GM12878 (cell line): Measurements from ENCODE around the gene SUSD6. TPM values are rescaled to one million over a fixed set of nuclear protein-coding genes. Genes with fewer than 3 reads are reported as not detected.

Source experiments
- EED ChIP-seq: sonication (generic); IDR thresholded peaks from 2 replicates; pipeline ENCODE4 v1.6.1; 2016; ENCODE audit warnings: antibody characterized with exemption, low read depth
- IKZF1 ChIP-seq: fragments of 450-650 bp; conservative IDR thresholded peaks from 2 replicates; pipeline ENCODE4 v1.6.1; 2017; ENCODE audit warnings: antibody characterized with exemption, mild to moderate bottlenecking
- NR2C1 ChIP-seq: fragments of 450-650 bp; IDR thresholded peaks from 2 replicates; pipeline ENCODE4 v1.6.1; 2017; ENCODE audit warnings: antibody characterized with exemption, mild to moderate bottlenecking, moderate library complexity
- POLR2AphosphoS5 ChIP-seq: IDR thresholded peaks from 2 replicates; pipeline ENCODE4 v1.6.1; 2011; ENCODE audit warnings: mild to moderate bottlenecking, low read length, inconsistent platforms
- polyA plus RNA-seq, 11 experiments: library from polyadenylated mRNA; depleted of rRNA in 4 of 11; unstranded in 6 of 11; stranded (reverse) in 5 of 11; fragments of >200 nt; fragmentation: Nextera tagmentation in 4 of 11; fragmentation: Illumina TruSeq in 1 of 11; extraction: Ambion mirVana in 4 of 11; extraction: Trizol in 1 of 11; gene quantifications; 1 replicate in 1 of 11; 2 replicates in 10 of 11; pipeline versions ENCODE4 v1.2.1 to v1.2.3, GENCODE V29; 2011 to 2016; ENCODE audit warnings: inconsistent platforms in 2 of 11, missing spikeins in 2 of 11, low read depth in 1 of 11
- total RNA-seq, 4 experiments: library from RNA; depleted of rRNA in 3 of 4; stranded (reverse); fragments of >200 nt in 3 of 4; fragmentation: Illumina TruSeq in 1 of 4; extraction: Trizol in 1 of 4; gene quantifications; 2 replicates each; pipeline versions ENCODE4 v1.2.1 to v1.2.3, GENCODE V29; 2013 to 2021
- TF ChIP-seq, protein P1 (sequence below): fragments of 450-650 bp; IDR thresholded peaks from 2 replicates; pipeline ENCODE4 v1.6.1; 2014; ENCODE audit warnings: mild to moderate bottlenecking
- TF ChIP-seq, protein P2 (sequence below): IDR thresholded peaks from 2 replicates; pipeline ENCODE4 v1.6.1; 2012; ENCODE audit warnings: low read depth, low read length, improper control_type of control experiment
- TF ChIP-seq, protein P3 (sequence below): fragments of 450-650 bp; IDR thresholded peaks from 2 replicates; pipeline ENCODE4 v1.6.1; 2018; ENCODE audit warnings: borderline replicate concordance, mild to moderate bottlenecking; ENCODE audit not compliant: partially characterized antibody

SUSD6 gene
- total and polyA plus RNA-seq, 10 of the 15 experiments (the other 5 are each of a cell fraction or from before 2014, with no cell fraction given), result 6.6 to 39.8 (median 20.2) TPM

DNA sequence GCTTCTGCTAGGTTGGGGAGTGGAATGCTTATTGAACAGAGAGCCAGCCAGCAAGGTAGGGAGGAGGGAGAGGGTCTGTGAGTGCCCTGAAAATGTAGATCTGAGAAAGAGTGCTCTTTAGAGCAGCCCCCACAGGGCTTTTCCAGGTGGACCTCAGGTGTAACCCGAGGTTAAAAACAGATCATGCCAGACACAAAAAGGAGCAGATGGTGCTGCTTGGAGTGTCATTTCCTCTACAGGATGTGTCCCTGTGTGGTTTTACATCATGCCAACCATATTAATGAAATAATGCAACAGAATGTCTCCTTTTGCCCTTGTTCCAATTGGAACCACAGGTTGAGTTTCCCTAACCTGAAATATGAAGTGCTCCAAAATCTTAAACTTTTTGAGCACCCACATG is 6.4 kb downstream of the SUSD6 start (continued):
- TF ChIP-seq, protein P1, sequence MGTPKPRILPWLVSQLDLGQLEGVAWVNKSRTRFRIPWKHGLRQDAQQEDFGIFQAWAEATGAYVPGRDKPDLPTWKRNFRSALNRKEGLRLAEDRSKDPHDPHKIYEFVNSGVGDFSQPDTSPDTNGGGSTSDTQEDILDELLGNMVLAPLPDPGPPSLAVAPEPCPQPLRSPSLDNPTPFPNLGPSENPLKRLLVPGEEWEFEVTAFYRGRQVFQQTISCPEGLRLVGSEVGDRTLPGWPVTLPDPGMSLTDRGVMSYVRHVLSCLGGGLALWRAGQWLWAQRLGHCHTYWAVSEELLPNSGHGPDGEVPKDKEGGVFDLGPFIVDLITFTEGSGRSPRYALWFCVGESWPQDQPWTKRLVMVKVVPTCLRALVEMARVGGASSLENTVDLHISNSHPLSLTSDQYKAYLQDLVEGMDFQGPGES, result no peak
- TF ChIP-seq IKZF1, result peak; percentile 34; the same call in 1 of the 2 replicates
- TF ChIP-seq, protein P2, sequence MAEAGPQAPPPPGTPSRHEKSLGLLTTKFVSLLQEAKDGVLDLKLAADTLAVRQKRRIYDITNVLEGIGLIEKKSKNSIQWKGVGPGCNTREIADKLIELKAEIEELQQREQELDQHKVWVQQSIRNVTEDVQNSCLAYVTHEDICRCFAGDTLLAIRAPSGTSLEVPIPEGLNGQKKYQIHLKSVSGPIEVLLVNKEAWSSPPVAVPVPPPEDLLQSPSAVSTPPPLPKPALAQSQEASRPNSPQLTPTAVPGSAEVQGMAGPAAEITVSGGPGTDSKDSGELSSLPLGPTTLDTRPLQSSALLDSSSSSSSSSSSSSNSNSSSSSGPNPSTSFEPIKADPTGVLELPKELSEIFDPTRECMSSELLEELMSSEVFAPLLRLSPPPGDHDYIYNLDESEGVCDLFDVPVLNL, result no peak
- no peak for TF ChIP-seq POLR2AphosphoS5
- no peak for TF ChIP-seq NR2C1
- TF ChIP-seq, protein P3, sequence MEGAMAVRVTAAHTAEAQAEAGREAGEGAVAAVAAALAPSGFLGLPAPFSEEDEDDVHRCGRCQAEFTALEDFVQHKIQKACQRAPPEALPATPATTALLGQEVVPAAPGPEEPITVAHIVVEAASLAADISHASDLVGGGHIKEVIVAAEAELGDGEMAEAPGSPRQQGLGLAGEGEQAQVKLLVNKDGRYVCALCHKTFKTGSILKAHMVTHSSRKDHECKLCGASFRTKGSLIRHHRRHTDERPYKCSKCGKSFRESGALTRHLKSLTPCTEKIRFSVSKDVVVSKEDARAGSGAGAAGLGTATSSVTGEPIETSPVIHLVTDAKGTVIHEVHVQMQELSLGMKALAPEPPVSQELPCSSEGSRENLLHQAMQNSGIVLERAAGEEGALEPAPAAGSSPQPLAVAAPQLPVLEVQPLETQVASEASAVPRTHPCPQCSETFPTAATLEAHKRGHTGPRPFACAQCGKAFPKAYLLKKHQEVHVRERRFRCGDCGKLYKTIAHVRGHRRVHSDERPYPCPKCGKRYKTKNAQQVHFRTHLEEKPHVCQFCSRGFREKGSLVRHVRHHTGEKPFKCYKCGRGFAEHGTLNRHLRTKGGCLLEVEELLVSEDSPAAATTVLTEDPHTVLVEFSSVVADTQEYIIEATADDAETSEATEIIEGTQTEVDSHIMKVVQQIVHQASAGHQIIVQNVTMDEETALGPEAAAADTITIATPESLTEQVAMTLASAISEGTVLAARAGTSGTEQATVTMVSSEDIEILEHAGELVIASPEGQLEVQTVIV, result no peak
- peak; percentile 38 for TF ChIP-seq EED
